Measurements from ENCODE around the gene PTPRN2.

- no peak for TF ChIP-seq CTCF (IDR thresholded peaks at IDR 0.05; ENCODE audit: extremely low read depth in 1 of 2, insufficient read depth in 1 of 2, low read depth in 1 of 2, low read length in 2 of 2)
- TF ChIP-seq GATA2 (IDR thresholded peaks at IDR 0.05; ENCODE audit: insufficient read depth, insufficient read length, low read depth, low read length): no peak
- no peak for TF ChIP-seq EZH2 (IDR thresholded peaks at IDR 0.05; ENCODE audit: borderline replicate concordance, low read depth, low read length, severe bottlenecking)
- no peak for TF ChIP-seq POLR2A (IDR thresholded peaks at IDR 0.05; ENCODE audit: low read depth, low read length)
- TF ChIP-seq MAX (IDR thresholded peaks at IDR 0.05; ENCODE audit: insufficient read depth, insufficient read length): no peak
Measured at GRCh38 chr7:157615101-157615817, 972.4 kb downstream of the PTPRN2 start.

All from endothelial cell of umbilical vein (primary cell).